Gastrocnemius medialis (tissue), 4 donors: ENCODE data around the gene GTF2H2.
"Not testable (repeated sequence)": the region's sequence is repeated elsewhere in the genome, so short reads cannot be mapped to it uniquely, and the experiment has no call there.

Source experiments
- POLR2A ChIP-seq, 2 donors: fragments of 450-650 bp; IDR thresholded peaks; one replicate each; pipeline ENCODE4 v1.6.1; 2017; ENCODE audit warnings: antibody characterized with exemption in 2 of 2, mild to moderate bottlenecking in 2 of 2, moderate library complexity in 2 of 2
- TF ChIP-seq, protein P1 (sequence below), 5 experiments: fragments of 450-650 bp in 3 of 5; fragments of 200-600 bp in 2 of 5; sonication (generic) in 2 of 5; IDR thresholded peaks in 4 of 5; conservative IDR thresholded peaks in 1 of 5; 1 replicate in 4 of 5; 2 replicates in 1 of 5; pipeline ENCODE4 v1.5.1; 2016 to 2019; ENCODE audit warnings: antibody characterized with exemption in 5 of 5, mild to moderate bottlenecking in 3 of 5, moderate library complexity in 3 of 5

DNA sequence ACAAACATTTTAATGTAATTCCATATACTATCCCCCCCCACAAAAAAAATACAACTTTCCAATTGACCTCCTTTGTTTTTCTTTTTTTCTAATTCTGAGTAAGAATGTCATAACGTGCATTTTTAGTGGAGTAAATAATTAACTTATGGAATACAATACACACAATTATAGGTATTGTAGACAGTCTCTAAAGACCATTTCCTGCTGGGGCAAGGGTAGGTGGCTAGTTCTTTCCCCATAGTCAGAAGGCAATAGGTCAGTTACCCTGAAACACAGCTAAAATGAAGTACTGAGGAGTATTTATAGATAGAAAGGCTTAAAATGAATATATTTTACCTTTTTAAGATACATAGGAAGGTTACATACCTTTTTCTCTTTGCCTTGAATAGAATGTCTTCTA, 6.2 kb downstream of the GTF2H2 start:
- not testable (repeated sequence) for TF ChIP-seq POLR2A (IDR thresholded peaks at IDR 0.05)
- TF ChIP-seq, protein P1, sequence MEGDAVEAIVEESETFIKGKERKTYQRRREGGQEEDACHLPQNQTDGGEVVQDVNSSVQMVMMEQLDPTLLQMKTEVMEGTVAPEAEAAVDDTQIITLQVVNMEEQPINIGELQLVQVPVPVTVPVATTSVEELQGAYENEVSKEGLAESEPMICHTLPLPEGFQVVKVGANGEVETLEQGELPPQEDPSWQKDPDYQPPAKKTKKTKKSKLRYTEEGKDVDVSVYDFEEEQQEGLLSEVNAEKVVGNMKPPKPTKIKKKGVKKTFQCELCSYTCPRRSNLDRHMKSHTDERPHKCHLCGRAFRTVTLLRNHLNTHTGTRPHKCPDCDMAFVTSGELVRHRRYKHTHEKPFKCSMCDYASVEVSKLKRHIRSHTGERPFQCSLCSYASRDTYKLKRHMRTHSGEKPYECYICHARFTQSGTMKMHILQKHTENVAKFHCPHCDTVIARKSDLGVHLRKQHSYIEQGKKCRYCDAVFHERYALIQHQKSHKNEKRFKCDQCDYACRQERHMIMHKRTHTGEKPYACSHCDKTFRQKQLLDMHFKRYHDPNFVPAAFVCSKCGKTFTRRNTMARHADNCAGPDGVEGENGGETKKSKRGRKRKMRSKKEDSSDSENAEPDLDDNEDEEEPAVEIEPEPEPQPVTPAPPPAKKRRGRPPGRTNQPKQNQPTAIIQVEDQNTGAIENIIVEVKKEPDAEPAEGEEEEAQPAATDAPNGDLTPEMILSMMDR (IDR thresholded peaks at IDR 0.05 in 4 of 5, conservative IDR thresholded peaks at IDR 0.05 in 1 of 5) = not testable (repeated sequence)
